EH (cell line): Measurements from ENCODE around the gene EARS2.
"Not testable (repeated sequence)": the region's sequence is repeated elsewhere in the genome, so short reads cannot be mapped to it uniquely, and the experiment has no call there.

ENCODE experiments used
- DNase-seq: peaks from one replicate; pipeline ENCODE4 v3.0.0-alpha.2; 2015; ENCODE audit warnings: low read depth

The EARS2 gene

DNA sequence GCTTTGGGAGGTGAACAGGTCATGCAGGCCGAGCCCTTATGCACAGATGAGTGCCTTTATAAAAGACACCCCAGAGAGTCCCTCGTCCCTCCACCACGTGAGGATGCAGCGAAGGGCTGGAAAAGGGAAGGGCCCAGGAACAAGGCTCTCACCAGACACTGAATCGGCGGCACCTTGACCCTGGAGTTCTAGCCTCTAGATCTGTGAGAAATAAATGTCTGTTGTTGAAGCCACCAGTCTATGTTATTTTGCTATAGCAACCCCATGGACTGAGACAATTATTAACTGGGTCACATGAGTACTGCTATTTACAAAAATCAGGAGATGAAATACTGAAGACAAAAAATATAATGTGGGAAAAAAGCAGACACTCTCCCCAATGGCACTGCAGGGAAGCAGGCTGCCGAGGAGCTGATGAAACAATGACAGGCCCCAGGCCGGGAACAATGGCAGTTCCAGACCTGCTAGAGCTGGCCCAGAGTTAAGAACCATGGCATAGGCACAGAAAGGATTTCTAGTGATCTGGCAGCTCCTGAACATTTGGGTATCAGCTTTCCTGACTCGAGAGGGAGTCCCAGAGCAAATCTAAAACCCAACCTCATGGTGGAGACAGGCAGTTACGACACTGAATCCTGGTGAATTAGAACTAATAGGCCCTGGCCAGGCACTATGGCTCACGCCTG lies 29.0 kb downstream of the EARS2 start:
- DNase-seq = no peak

DNA sequence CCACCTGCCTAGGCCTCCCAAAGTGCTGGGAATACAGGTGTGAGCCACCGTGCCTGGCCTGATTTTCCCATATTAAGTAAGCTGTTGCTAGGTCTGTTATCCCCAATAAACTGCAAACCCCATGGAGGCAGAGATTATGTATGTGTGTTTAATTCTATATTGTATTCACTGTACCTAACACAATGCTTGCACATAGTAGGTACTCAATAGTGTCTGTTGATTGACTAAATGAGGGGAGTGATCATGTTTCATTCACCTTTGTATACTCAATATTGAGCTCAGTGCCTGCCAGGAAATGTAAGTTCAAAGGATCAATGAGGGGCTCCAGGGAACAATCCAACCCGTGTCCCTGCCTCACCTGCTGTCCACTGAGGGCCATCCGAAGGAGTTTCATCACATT lies 32.3 kb downstream of the EARS2 start:
- DNase-seq = no peak

DNA sequence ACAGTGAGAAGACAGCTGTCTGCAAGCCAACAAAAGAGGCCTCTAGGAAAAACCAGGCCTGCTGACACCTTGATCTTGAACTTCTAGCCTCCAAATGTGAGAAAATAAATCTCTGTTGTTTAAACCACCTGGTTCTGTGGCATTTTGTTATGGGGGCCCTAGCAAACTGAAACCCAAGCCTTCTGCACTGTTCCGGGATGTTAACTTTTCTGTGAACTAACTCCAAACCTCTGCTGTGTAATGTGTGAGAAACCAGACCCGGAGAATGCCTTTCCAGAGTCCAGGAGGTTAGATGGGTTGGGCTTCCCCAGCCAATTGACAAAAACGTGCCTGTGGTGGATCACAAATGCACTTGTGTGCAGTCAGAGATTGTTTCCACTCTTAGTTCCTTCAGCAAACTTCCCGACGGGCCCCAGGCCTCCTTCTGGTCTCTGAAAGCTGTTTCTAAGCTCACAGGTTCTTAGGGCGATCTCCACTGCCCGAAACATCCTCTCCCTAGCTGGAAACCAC lies 33.2 kb downstream of the EARS2 start:
- DNase-seq = no peak

DNA sequence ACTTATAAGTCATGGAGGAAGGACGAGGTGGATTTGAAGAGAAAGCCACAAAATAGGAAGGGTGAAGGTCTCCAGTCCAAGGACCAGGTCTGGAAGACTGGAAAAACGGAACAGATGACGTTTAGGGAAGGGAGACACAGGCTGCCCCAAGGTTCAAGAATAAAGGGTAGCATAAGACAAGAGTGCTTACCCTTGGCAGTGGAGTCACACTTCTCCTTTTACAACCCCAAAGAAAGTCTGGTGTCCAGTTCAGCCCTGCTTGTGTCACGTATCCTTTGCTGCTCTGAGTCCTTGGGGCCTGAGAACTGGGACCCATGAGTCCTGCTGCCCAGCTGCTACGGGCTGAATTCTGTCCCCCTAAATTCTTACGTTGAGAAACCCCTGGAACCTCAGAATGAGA lies 33.8 kb downstream of the EARS2 start:
- no peak for DNase-seq

DNA sequence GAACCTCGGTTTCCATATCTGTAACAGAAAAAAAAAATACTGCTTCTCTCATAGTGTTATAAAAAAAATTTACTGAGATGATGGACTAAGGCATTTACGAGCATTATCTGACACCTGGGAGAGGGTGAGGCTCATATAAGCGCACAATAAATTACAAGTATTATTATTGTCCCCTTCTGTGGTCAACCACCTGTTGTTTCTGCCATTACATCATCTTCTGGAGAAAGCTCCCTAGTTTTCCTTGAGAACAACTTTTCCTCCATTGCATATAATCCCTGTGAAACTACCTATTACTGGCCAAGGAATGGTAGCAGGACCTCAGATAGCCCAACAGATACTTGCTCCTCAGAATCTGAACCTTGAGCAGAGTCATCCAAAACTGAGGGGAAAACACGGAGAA lies 35.2 kb downstream of the EARS2 start:
- DNase-seq = no peak

DNA sequence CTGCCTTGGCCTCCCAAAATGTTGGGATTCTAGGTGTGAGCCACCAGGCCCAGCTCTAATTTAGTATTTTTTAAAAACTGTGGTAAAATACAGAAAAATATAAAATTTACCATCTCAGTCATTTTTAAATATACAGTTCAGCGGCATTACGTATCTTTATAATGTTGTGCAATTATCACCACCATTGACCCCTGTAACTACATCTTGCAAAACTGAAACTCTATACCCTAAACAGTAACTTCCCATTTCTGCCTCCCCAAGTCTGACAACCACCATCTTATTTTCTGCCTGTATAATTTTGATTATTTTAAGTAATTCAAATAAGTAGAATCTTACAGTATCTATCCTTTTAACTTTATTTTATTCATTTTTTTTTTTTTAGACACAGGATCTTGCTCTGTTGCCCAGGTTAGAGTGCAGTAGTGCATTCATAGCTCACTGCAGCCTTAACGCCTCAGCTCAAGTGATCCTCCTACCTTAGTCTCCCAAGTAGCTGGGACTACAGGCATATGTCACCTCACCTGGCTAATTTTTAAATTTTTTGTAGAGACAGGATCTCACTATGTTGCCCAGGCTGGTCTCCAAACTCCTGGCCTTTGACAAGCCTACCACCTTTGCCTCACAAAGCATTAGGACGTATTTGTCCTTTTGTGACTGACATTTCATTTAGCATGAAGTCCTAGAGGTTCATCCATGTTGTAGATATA lies 36.0 kb downstream of the EARS2 start:
- DNase-seq = no peak

DNA sequence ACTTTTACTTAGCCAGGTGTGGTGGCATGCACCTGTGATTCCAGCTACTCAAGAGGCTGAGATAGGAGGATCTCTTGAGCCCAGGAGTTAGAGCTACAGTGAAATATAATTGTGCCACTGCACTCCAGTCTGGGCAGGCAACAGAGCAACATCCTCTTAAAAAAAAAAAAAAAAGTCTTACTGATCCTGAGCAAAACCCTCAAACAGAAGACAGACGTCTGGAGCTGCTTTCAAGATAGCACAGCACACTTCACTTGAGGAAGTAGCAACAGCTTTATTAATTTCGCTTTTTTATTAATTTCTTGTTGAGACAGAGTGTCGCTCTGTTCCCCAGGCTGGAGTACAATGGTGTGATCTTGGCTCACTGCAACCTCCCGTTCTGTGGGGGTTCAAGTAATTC lies 36.6 kb downstream of the EARS2 start:
- no peak for DNase-seq

DNA sequence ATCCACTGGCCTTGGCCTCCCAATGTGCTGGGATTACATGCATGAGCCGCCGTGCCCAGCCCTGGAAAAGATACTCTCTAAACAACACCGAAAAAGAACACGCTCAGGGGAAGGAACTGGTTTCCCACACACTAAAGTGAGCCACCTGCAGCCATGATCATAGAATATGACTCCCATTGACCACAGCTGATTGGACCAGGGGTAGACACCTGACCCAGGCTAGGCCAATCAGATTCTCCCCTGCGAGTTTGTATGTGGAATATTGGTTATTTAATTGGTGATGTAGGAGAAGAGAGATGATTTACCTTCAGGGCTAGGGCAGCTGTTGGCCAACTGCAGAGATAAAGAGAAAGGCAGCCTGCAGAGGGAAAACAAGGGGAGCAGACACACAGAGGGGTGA lies 37.9 kb downstream of the EARS2 start:
- no peak for DNase-seq

DNA sequence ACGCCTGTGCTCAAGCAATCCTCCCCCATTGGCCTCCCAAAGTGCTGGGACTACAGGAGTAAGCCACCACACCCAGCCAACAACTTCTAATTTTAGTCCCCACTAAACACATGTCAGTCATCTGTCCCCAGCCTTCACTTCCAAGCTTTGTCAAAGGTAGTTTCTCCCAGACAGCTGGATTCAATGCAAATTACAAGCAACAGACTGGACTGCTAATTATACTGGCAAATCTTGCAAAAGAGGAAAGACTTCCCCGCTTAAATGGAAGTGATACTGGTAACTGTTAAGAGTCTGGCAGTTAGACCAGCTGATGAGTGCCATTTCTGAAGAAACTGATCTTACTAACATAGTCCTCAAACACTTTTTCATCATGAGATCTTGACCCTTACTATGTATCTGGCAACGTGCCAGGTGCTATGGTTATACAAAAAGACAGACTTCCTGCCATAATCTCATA lies 38.7 kb downstream of the EARS2 start:
- no peak for DNase-seq

DNA sequence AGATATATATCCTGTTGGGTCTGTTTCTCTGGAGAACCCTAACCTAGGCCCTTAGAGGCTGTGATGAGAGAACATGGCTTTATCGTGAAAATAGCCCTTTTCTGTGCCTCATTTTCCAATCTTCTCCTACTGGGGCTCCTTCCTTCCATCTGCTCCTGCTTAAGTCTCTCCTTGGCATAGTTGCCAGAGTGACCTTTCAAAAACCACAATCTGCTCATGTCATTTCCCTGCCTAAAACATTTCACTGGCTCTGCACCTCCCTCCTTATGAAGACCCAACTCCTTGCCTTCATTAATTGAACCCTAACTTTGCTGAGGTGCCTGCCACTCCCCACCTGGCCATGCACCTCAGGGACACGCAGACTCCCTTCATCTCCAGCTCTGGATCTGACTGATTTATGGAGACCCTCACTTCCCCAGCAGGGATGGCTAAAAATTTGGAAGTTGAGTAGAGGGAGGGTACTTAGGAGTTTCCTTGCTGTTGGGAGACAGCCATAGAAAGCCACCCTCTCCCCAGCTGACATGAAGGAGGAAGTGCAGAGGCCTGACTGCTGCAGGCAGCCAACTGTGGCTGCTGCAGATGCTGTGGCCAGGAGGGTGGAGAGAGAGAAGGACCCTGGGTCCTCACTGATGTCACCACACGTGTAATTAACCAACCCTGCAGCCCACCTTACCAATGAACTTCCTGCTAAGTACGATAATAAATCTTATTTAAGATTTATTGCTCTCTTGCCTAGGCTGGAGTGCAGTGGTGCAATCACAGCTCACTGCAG lies 40.6 kb downstream of the EARS2 start:
- no peak for DNase-seq

DNA sequence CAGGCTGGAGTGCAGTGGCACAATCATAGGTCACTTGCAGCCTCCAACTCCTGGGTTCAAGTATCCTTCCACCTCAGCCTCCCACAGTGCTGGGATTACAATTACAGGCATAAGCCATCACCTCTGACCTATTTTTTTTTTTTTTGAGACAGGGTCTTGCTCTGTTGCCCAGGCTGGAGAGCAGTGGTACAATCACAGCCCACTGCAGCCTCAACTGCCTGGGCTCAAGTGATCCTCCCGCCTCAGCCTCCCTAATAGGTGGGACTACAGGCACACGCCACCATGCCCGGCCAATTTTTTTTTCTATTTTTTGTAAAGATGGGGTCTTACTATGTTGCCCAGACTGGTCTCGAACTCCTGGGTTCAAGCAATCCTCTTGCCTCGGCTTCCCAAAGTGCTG lies 41.3 kb downstream of the EARS2 start:
- DNase-seq = no peak

DNA sequence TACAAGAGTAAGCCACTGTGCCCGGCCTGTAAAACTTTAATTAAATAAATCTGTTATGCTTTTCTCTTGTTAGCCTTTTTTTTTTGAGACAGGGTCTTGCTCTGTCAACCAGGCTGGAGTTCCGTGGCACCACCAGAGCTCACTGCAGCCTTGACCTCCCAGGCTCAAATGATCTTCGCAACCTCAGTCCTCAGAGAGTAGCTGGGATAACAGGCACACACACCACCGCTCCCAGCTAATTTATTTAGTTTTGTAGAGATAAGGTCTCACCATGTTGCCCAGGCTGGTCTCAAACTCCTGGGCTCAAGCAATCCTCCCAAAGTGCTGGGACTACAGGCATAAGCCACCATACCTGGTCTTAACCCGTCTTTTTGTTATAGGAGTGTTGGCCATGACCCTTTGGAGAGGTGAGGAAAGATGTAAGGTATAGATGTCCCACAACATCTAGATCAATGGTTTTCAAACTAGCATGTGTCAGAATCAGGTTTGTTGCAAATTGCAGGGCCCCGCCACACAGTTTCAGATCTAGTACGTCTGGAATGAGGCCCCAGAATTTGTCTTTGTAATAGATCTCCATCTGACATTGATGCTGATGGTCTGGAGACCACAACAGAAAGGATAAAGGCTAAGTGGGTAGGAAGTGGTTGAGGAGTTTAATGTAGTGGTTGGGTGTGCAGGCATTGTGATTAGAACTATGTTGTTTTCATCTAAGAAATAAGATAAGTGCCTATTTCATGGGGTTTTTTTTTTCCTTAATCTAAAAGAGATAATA lies 42.6 kb downstream of the EARS2 start:
- DNase-seq = no peak

DNA sequence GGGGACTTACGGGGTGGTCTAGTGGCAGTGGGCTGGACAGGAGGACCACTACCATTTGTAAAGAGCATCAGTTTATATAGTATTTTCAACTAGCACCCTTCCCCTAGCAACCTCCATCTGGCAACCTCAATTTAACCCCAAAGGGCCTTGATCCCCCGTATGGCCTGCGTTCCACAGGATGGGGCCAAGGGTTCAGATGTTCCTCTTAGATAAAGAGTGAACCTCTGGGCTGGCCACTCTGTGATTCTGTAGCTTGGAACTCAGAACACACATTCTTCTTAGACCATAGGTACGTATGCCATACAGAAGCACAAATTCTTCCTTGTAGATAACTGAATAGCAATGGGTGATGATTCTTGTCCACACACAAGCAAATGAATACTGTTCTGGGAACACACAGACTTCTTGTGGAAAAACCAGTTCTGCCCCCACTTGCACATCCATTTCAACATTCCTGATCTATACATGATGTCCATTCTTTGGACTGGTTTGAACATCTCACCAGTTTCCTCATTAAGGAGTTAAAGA lies 44.9 kb downstream of the EARS2 start:
- no peak for DNase-seq

DNA sequence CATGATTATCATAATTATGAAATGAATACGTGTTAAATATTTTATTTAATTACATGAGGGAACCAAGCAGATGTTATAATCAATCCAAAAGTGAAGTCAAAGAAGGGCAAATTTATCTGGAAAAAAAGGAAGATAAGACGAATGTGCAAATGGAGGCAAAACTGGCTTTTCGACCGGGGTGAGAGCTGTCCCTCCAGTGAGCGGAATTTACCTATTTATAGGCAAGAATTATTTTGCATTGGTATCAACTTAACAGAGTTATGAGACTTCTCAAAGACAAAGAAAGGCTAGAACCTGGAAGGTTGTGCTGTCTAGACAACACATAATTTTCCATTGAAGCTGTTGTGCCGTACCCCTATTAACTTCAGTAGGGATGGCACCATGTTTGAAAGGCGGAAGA lies 45.4 kb downstream of the EARS2 start:
- DNase-seq = no peak

DNA sequence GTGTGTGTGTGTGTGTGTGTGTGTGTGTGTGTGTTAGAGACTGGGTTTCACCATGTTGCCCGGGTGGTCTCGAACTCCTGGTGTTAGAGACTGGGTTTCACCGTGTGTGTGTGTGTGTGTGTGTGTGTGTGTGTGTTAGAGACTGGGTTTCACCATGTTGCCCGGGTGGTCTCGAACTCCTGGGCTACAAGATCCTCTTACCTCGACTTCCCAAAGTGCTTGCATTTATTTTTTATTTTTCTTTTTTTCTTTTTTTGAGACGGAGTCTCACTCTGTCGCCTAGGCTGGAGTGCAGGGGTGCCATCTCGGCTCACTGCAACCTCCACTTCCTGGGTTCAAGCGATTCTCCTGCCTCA lies 46.3 kb downstream of the EARS2 start:
- not testable (repeated sequence) for DNase-seq

DNA sequence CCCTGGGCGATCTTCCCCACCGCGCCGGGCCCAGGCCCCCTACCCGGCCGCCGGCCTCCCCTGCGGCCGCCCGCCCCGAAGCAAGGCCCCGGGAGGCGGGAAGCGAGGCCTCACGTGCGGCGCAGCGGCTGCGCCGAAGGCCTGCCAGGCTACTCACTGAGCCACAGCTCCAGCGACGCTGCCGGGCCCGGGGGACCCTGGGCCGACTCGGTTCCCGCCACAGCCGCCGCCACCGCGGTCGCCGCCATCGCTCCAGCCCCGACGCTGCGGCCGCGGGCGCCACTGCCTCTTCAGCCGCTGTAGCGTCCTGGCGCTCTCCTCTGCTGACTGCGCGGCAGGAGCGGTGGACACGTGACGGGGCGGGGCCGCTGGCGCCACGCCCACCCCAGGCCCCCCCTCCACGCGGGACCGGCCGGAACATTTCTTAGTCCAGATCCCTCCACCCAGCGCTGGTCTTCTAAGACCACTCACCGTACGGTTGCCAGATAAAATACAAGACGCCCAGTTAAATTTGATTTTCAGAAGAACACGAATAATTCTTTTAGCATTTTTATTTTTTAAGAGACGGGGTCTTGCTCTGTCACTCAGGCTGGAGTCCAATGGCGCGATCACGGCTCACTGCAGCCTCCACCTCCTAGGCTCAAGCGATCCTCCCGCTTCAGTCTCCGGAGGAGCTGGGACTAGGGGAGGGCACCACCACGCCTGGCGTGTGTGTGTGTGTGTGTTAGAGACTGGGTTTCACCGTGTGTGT lies 46.8 kb downstream of the EARS2 start, which contains the start of gene GGA2:
Gene GGA2 (minus strand): TSS at position 331 of the 751 bp plus-strand sequence. CDS start 83 bp downstream, at position 248.
- DNase-seq = peak; percentile 84

DNA sequence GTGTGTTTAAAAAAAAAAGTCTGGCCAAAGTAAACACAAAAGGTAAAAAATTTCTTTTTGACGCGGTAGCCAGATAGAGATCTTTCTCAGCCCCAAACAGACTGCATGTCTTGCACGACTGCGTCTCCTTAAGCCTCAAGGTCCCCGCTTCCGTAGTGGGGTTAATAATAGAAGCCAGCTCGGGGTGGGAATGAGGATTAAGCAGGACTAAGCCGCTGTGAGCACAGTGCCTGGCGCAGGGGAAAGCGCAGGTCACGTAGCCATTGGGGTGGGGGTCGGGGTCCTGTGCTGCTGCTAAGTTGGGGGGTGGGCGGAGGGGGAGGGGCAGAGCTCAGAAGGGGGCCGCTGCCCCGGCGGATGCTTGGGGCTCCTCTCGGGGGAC lies 47.4 kb downstream of the EARS2 start:
- DNase-seq = peak; percentile 62

DNA sequence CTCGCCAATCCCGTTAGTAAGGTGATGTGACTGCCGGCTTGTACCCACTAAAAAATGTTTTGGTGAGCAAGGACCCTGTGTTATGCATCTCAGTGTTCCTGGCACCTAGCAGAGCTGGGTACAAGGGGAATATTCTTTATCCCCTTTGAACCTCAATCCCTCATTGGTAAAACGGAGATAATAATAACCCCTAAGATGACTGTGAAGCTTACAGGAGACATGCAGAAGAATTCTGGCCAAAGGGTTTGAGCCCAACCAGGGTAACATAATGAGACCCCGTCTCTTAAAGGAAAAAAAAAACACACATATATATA lies 47.8 kb downstream of the EARS2 start:
- DNase-seq = no peak

DNA sequence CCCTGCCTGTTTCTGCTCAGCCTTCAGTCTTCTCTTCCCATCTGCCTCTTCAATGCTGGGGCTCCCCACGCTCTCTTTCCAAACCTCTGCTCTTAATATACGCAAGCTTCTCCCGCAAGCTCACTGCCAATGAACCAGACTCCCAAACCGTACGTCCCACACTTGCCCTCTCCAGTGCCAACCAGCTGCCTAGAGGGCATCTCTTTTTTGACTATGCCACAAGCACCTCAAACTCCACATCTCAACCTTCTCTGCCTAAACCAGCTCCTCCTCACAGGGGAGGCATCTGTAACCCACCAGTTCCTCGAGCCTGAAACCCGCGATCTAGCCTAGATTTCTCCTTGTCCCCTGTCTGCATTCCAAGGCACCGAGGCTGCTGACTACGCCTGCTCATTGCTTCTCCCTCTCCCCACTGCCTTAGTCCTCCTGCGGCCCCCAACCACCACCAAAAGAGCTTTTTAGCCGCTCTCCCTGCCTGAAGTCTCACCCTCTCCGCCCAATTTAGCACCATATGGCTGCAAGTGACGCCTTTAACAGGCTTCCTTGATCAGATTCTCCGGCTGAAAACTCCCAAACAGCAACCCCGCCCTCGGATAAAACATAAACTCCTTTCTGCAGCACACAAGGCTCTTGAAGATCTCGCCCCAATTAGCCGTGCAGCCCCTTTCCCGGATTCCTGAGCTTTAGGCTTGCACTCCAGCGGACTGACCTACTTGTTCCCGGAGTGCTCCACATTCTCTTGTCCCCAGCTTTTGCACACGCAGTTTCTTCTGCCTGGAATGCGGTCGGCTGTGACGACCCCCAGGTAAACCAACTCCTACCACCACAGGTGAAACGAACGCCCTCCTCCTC lies 48.3 kb downstream of the EARS2 start:
- DNase-seq = peak; percentile 33

DNA sequence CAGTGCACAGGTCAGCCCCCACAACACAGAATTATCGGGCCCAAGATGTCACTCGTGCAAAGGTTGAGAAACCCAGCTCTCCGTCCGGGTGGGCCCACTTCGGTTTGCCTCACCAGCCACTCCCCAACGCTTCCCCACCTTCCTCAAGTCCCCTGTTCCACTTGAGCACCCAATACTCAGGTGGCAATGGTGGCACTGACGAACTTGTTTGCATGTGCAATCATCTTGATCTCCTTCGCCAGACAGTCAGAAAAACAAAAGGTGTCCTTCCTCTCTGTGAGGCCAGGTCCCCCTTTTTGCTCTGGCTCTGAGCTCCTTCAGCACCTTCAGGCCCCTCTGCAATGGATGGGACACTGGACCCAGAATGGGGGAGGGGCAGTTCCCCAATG lies 50.5 kb downstream of the EARS2 start:
- DNase-seq = no peak
